HS-27A (cell line): ENCODE measurements around the gene MRTFB.

Source experiments
- DNase-seq: peaks from one replicate; pipeline ENCODE4 v3.0.0-alpha.2; 2012; ENCODE audit warnings: low read depth, missing footprints

Gene MRTFB

GRCh38 chr16:14285513-14286367 is 214.6 kb downstream of the MRTFB start:
- DNase-seq = peak; percentile 94

- DNase-seq = no peak
Measured at GRCh38 chr16:14286368-14287230, 215.5 kb downstream of the MRTFB start.

GRCh38 chr16:14289692-14290340 is 218.7 kb downstream of the MRTFB start:
- no peak for DNase-seq

GRCh38 chr16:14291286-14291685 is 220.2 kb downstream of the MRTFB start:
- DNase-seq = no peak

- no peak for DNase-seq
Measured at GRCh38 chr16:14292051-14292825, 221.1 kb downstream of the MRTFB start.

- DNase-seq = no peak
Measured at GRCh38 chr16:14296663-14297062, 225.5 kb downstream of the MRTFB start.

- DNase-seq = no peak
Measured at GRCh38 chr16:14298374-14299122, 227.4 kb downstream of the MRTFB start.

GRCh38 chr16:14300705-14301168 is 229.6 kb downstream of the MRTFB start:
- no peak for DNase-seq

- no peak for DNase-seq
Measured at GRCh38 chr16:14301169-14302030, 230.3 kb downstream of the MRTFB start.

- no peak for DNase-seq
Measured at GRCh38 chr16:14302031-14302398, 230.9 kb downstream of the MRTFB start.

- DNase-seq = no peak
Measured at GRCh38 chr16:14302399-14303181, 231.5 kb downstream of the MRTFB start.

GRCh38 chr16:14303182-14303618 is 232.1 kb downstream of the MRTFB start:
- no peak for DNase-seq

GRCh38 chr16:14303639-14304394 is 232.7 kb downstream of the MRTFB start:
- no peak for DNase-seq

GRCh38 chr16:14304891-14305460 is 233.9 kb downstream of the MRTFB start:
- DNase-seq = no peak

- DNase-seq = no peak
Measured at GRCh38 chr16:14306485-14307058, 235.5 kb downstream of the MRTFB start.

- no peak for DNase-seq
Measured at GRCh38 chr16:14307059-14307526, 236.0 kb downstream of the MRTFB start.
